H1 (cell line): Measurements from ENCODE around the gene RAB40C. TPM values are rescaled to one million over a fixed set of nuclear protein-coding genes. Genes with fewer than 3 reads are reported as not detected.

Source experiments
- ASH2L ChIP-seq: fragments of 200-600, 300-600 bp; sonication (generic); IDR thresholded peaks from one replicate; pipeline ENCODE4 v1.7.1; 2017; ENCODE audit warnings: low read length
- BCL11A ChIP-seq, 2 experiments: IDR thresholded peaks; one replicate each; pipeline ENCODE4 v1.6.1; 2011; ENCODE audit warnings: low read depth in 2 of 2, low read length in 2 of 2, mild to moderate bottlenecking in 2 of 2
- CBX8 ChIP-seq: fragments of 300-800, 300-1000 bp; sonication (generic); IDR thresholded peaks from 2 replicates; pipeline ENCODE4 v1.7.1; 2016; ENCODE audit warnings: low read depth, low read length, borderline replicate concordance
- CTBP2 ChIP-seq: IDR thresholded peaks from 2 replicates; pipeline ENCODE4 v1.7.0; 2011; ENCODE audit warnings: borderline replicate concordance, mild to moderate bottlenecking, moderate library complexity, mixed read lengths, low read length; ENCODE audit not compliant: insufficient read depth, insufficient read length
- HDAC2 ChIP-seq, 2 experiments: fragments of 300-600 bp in 1 of 2; sonication (generic) in 1 of 2; IDR thresholded peaks; 2 replicates each; pipeline ENCODE4 v1.6.1; 2011 to 2012; ENCODE audit warnings: low read depth in 2 of 2, low read length in 2 of 2, mild to moderate bottlenecking in 2 of 2, moderate library complexity in 2 of 2, borderline replicate concordance in 1 of 2, inconsistent platforms in 1 of 2
- KDM1A ChIP-seq: fragments of 200-600, 300-600 bp; sonication (generic); IDR thresholded peaks from 2 replicates; pipeline ENCODE4 v1.7.1; 2016; ENCODE audit warnings: mild to moderate bottlenecking, low read length, borderline replicate concordance
- POLR2A ChIP-seq, 2 experiments: IDR thresholded peaks; 1 replicate in 1 of 2; 2 replicates in 1 of 2; pipeline ENCODE4 v1.6.1; 2011; ENCODE audit warnings: low read depth in 2 of 2, low read length in 2 of 2, mild to moderate bottlenecking in 2 of 2; ENCODE audit errors: control extremely low read depth in 1 of 2
- POLR2AphosphoS5 ChIP-seq: IDR thresholded peaks from 2 replicates; pipeline ENCODE4 v1.6.1; 2011; ENCODE audit warnings: low read depth, low read length
- SP4 ChIP-seq: IDR thresholded peaks from 2 replicates; pipeline ENCODE4 v1.6.1; 2012; ENCODE audit warnings: low read length, inconsistent platforms
- SUZ12 ChIP-seq: fragments of 200-600 bp; sonication (generic); IDR thresholded peaks from 2 replicates; pipeline ENCODE4 v1.6.1; 2012; ENCODE audit warnings: mild to moderate bottlenecking, inconsistent platforms, low read length, moderate library complexity, mixed read lengths
- TEAD4 ChIP-seq: IDR thresholded peaks from 2 replicates; pipeline ENCODE4 v1.6.1; 2012; ENCODE audit warnings: low read depth, low read length, inconsistent platforms, mixed read lengths
- ZNF274 ChIP-seq: IDR thresholded peaks from 2 replicates; pipeline ENCODE4 v1.7.0; 2012; ENCODE audit warnings: low read length, borderline replicate concordance; ENCODE audit errors: extremely low read depth
- polyA plus RNA-seq, 7 experiments: library from polyadenylated mRNA; depleted of rRNA in 3 of 7; stranded (reverse) in 5 of 7; unstranded in 2 of 7; fragments of >200 nt in 5 of 7; fragments of 200-250 nt in 2 of 7; gene quantifications; 1 replicate in 5 of 7; 2 replicates in 1 of 7; 4 replicates in 1 of 7; pipeline versions ENCODE4 v1.2.1 to v1.2.3, GENCODE V29; 2011 to 2013; ENCODE audit warnings: missing spikeins in 2 of 7, mixed read lengths in 2 of 7
- total RNA-seq: library from RNA; stranded (reverse); fragmentation: NEBNext Ultra II Directional; extraction: Animal tissue kit (Norgen Biotek cat#: 25700); gene quantifications from 2 replicates; pipeline ENCODE4 v1.2.1, GENCODE V29; 2021

Gene RAB40C
- total and polyA plus RNA-seq, 2 of the 8 experiments (the other 6 are each of a cell fraction or from before 2014, with no cell fraction given) = 13.9 to 15.6 TPM

DNA sequence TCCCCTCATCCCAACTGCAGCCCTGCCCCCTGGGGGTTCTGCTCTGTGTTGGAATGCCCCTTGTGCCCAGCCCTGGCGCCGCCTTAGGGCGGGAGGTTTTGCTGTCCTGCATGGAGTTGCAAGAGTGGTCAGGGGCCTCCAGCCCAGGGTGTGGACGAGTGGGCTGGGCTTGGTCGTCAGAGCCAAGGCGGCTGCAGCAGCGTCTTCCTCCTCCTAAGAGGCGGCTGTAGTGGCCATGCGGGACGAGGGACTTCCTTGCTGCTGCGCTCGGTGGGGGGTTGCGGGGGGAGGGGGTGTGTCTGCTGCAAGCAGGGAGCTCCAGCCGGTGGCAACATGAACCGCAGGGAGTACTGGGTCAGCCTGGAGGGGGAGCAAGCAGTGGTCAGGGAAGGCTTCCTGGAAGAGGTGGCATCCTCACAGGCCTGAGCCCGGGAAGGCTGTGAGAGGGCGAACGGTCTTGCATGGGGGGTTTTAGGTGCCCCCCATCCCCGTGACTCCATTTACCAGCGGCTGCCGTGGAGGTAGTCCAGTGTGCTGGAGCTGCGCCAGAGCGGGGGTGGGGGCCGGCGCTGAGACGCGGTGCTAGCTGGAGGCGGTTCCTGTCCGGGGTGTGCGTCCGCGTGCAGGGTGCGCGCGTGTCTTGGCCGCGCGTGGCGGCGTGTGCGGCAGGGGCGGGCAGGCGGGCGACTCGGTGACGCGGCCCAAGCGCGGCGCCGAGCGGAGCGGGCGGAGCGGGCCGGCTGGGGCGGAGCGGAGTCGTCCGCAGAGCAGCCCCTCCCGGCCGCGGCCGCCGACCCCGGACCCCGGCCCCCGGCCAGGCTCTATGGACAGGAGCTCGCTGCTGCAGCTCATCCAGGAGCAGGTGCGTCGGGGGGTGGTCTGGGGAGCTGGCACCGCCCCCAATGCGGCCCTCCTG is 85.4 kb downstream of the RAB40C start, which contains the start of gene RHBDL1 (continued):
- no peak for TF ChIP-seq BCL11A (IDR thresholded peaks at IDR 0.05; ENCODE audit: low read depth in 2 of 2, low read length in 2 of 2)
- no peak for TF ChIP-seq TEAD4
- peak; percentile 17; the same call in 1 of the 2 replicates for TF ChIP-seq POLR2AphosphoS5
- no peak for TF ChIP-seq ZNF274
- TF ChIP-seq HDAC2 (IDR thresholded peaks at IDR 0.05; ENCODE audit: borderline replicate concordance in 1 of 2, low read depth in 2 of 2, low read length in 2 of 2) = peak in 1 of 2 experiments; percentile 12; a peak in 1 of 4 replicates
- TF ChIP-seq SP4 = no peak
- peak; percentile 36 for TF ChIP-seq ASH2L
- TF ChIP-seq SUZ12 = no peak
- TF ChIP-seq CTBP2 = no peak
- 0 out of 2 replicates have a peak, but pooled peaks have one; percentile 24 for TF ChIP-seq KDM1A
- TF ChIP-seq POLR2A (IDR thresholded peaks at IDR 0.05; ENCODE audit: control extremely low read depth in 1 of 2, low read depth in 2 of 2, low read length in 2 of 2) = no peak
- no peak for TF ChIP-seq CBX8
- TF ChIP-seq, all 59 proteins: peak for 5
